Endodermal cell (in vitro differentiated cells): ENCODE results near the gene SCGB3A2. TPM values are rescaled to one million over a fixed set of nuclear protein-coding genes. Genes with fewer than 3 reads are reported as not detected.

ENCODE experiments used
- DNase-seq: peaks from one replicate; pipeline ENCODE4 v3.0.0-alpha.2; 2017
- H3K27ac ChIP-seq: 2 replicates; pipeline ENCODE4 v1.5.1; 2013; ENCODE audit warnings: mild to moderate bottlenecking, low read depth, low read length, moderate library complexity
- H3K27me3 ChIP-seq: 2 replicates; pipeline ENCODE4 v1.6.1; 2013; ENCODE audit warnings: mild to moderate bottlenecking, low read length, moderate library complexity; ENCODE audit not compliant: insufficient read depth, control insufficient read depth, poor library complexity, severe bottlenecking
- H3K36me3 ChIP-seq: 2 replicates; pipeline ENCODE4 v1.7.0; 2013; ENCODE audit warnings: mild to moderate bottlenecking, low read length, moderate library complexity; ENCODE audit not compliant: control insufficient read depth, insufficient read depth
- H3K4me1 ChIP-seq: one replicate; pipeline ENCODE4 v1.7.0; 2013; ENCODE audit warnings: low read length; ENCODE audit not compliant: control insufficient read depth, insufficient read depth
- H3K4me3 ChIP-seq: 2 replicates; pipeline ENCODE4 v1.5.1; 2013; ENCODE audit warnings: mild to moderate bottlenecking, low read length, moderate library complexity
- H3K9ac ChIP-seq: 2 replicates; pipeline ENCODE4 v1.6.1; 2013; ENCODE audit warnings: mild to moderate bottlenecking, low read length, moderate library complexity; ENCODE audit not compliant: poor library complexity, severe bottlenecking; ENCODE audit errors: extremely low read depth
- H3K9me3 ChIP-seq: 2 replicates; pipeline ENCODE4 v1.6.1; 2013; ENCODE audit warnings: mild to moderate bottlenecking, low read length, moderate library complexity; ENCODE audit not compliant: control insufficient read depth
- H3K27ac Mint-ChIP-seq: 2 replicates; pipeline ENCODE4 v1.8.0; 2020; ENCODE audit warnings: mixed read lengths
- H3K27me3 Mint-ChIP-seq: 2 replicates; pipeline ENCODE4 v1.8.0; 2021; ENCODE audit warnings: mild to moderate bottlenecking, mixed read lengths; ENCODE audit not compliant: insufficient read depth
- H3K36me3 Mint-ChIP-seq: 2 replicates; pipeline ENCODE4 v1.8.0; 2020; ENCODE audit warnings: low read depth, mixed read lengths
- H3K4me1 Mint-ChIP-seq: 2 replicates; pipeline ENCODE4 v1.8.0; 2020; ENCODE audit warnings: mixed read lengths
- H3K4me3 Mint-ChIP-seq: 2 replicates; pipeline ENCODE4 v1.8.0; 2020; ENCODE audit warnings: mild to moderate bottlenecking, moderate library complexity, mixed read lengths
- H3K9me3 Mint-ChIP-seq: 2 replicates; pipeline ENCODE4 v1.8.0; 2020; ENCODE audit warnings: mild to moderate bottlenecking, mixed read lengths
- CTCF ChIP-seq: fragments of 200-600 bp; sonication (generic); conservative IDR thresholded peaks from 2 replicates; pipeline ENCODE4 v1.5.0; 2021; ENCODE audit warnings: antibody characterized with exemption, mild to moderate bottlenecking
- WGBS, 2 experiments: methylation state at CpG; one replicate each; pipeline versions ENCODE4 v1.1.5 to v1.1.7; 2013; ENCODE audit warnings: missing lambda C conversion rate in 2 of 2, mixed read lengths in 1 of 2; ENCODE audit not compliant: insufficient coverage in 1 of 2, insufficient read length in 1 of 2; 5-methylcytosine and 5-hydroxymethylcytosine counted together
- total RNA-seq, 2 donors: library from RNA; stranded (reverse); fragmentation: NEBNext Ultra II Directional in 1 of 2; extraction: Animal tissue kit (Norgen Biotek cat#: 25700) in 1 of 2; gene quantifications; 2 replicates in 1 of 2; 3 replicates in 1 of 2; pipeline ENCODE4 v1.2.1, GENCODE V29; 2021

The SCGB3A2 gene
- total RNA-seq, 2 donors from 2014 or later: 1.1 to 18.7 TPM

- H3K4me1 ChIP-seq: no peaks in the 10 kb centered on the region
- no peak overlapping the region for H3K9ac ChIP-seq
- no peaks in the 10 kb centered on the region for H3K36me3 Mint-ChIP-seq
- no peak overlapping the region for H3K4me3 Mint-ChIP-seq
- no peak for TF ChIP-seq CTCF
- H3K9me3 ChIP-seq: peaks cover 4% of the 10 kb centered on the region
- H3K27me3 ChIP-seq: no peaks in the 10 kb centered on the region
- peaks cover 13% of the 10 kb centered on the region for H3K4me1 Mint-ChIP-seq
- no peaks in the 10 kb centered on the region for H3K27me3 Mint-ChIP-seq
- H3K4me3 ChIP-seq: no peak overlapping the region
- no peak overlapping the region for H3K27ac ChIP-seq
- no peak for DNase-seq
- H3K36me3 ChIP-seq: no peaks in the 10 kb centered on the region
- 94 to 95% methylated on average over 4 of the region's 4 CpGs for WGBS, 2 experiments
- no peaks in the 10 kb centered on the region for H3K9me3 Mint-ChIP-seq
- H3K27ac Mint-ChIP-seq: no peak overlapping the region
Measured at GRCh38 chr5:147920420-147921030, 42.0 kb downstream of the SCGB3A2 start.

GRCh38 chr5:147921136-147921535, 42.6 kb downstream of the SCGB3A2 start:
- H3K36me3 Mint-ChIP-seq: no peaks in the 10 kb centered on the region
- Histone ChIP-seq H3K36me3 (no peaks in the 10 kb centered on the region), H3K27me3 (no peaks in the 10 kb centered on the region), H3K4me3 (no peak overlapping the region), H3K9me3 (no peaks in the 10 kb centered on the region), H3K9ac (no peak overlapping the region), H3K4me1 (no peaks in the 10 kb centered on the region), H3K27ac (no peak overlapping the region)
- H3K27me3 Mint-ChIP-seq: no peaks in the 10 kb centered on the region
- H3K9me3 Mint-ChIP-seq: no peaks in the 10 kb centered on the region
- TF ChIP-seq CTCF: no peak
- no peak for DNase-seq
- no peak overlapping the region for H3K4me3 Mint-ChIP-seq
- 89 to 95% methylated on average over 2 of the region's 2 CpGs for WGBS, 2 experiments
- peaks cover 13% of the 10 kb centered on the region for H3K4me1 Mint-ChIP-seq
- no peak overlapping the region for H3K27ac Mint-ChIP-seq

GRCh38 chr5:147925020-147925419, 46.5 kb downstream of the SCGB3A2 start:
- DNase-seq: no peak
- Histone ChIP-seq H3K27me3 (no peaks in the 10 kb centered on the region), H3K4me3 (no peak overlapping the region), H3K9ac (no peak overlapping the region), H3K4me1 (no peaks in the 10 kb centered on the region), H3K36me3 (no peaks in the 10 kb centered on the region), H3K9me3 (no peaks in the 10 kb centered on the region), H3K27ac (no peak overlapping the region)
- WGBS, 2 experiments: 81 to 92% methylated on average over 2 to 4 of the region's 4 CpGs
- no peak for TF ChIP-seq CTCF
- Mint-ChIP-seq H3K9me3 (no peaks in the 10 kb centered on the region), H3K36me3 (no peaks in the 10 kb centered on the region), H3K27me3 (no peaks in the 10 kb centered on the region), H3K4me3 (no peak overlapping the region), H3K27ac (no peak overlapping the region), H3K4me1 (peaks cover under 1% of the 10 kb centered on the region)
